OCI-LY3 (cell line): ENCODE results near the gene OXCT1.

ENCODE experiments used
- H2AFZ ChIP-seq: fragments of 200-600, 300-600 bp; shearing (Covaris generic); 2 replicates; pipeline ENCODE4 v1.6.0; 2014; ENCODE audit warnings: antibody characterized with exemption, low read depth, low read length
- H3K27ac ChIP-seq: fragments of 200-600, 300-600 bp; sonication (generic); 2 replicates; pipeline ENCODE4 v1.5.1; 2014; ENCODE audit warnings: mild to moderate bottlenecking, low read length, moderate library complexity, mixed read lengths
- H3K27me3 ChIP-seq: fragments of 200-600, 300-600 bp; sonication (generic); 2 replicates; pipeline ENCODE4 v1.6.1; 2014; ENCODE audit warnings: low read depth, low read length, mixed read lengths
- H3K36me3 ChIP-seq: fragments of 200-600, 300-600 bp; sonication (generic); replicated peaks from 2 replicates; pipeline ENCODE3; 2014; ENCODE audit warnings: low read depth, low read length, mixed read lengths
- H3K4me1 ChIP-seq: fragments of 300-600, 200-600 bp; sonication (generic); 2 replicates; pipeline ENCODE4 v1.6.1; 2014; ENCODE audit warnings: low read length, mixed read lengths
- H3K4me2 ChIP-seq: fragments of 200-600, 300-600 bp; sonication (generic); 2 replicates; pipeline ENCODE4 v1.6.1; 2014; ENCODE audit warnings: low read length, mixed read lengths
- H3K4me3 ChIP-seq: fragments of 300-600, 200-600 bp; sonication (generic); 2 replicates; pipeline ENCODE4 v1.5.1; 2014; ENCODE audit warnings: antibody characterized with exemption, mild to moderate bottlenecking, low read length, moderate library complexity
- H3K79me2 ChIP-seq: fragments of 300-600, 200-600 bp; shearing (Covaris generic); 2 replicates; pipeline ENCODE4 v1.6.1; 2014; ENCODE audit warnings: mild to moderate bottlenecking, low read length, mixed read lengths
- H3K9ac ChIP-seq: fragments of 300-600, 200-600 bp; shearing (Covaris generic); 2 replicates; pipeline ENCODE4 v1.6.0; 2014; ENCODE audit warnings: mild to moderate bottlenecking, low read length, moderate library complexity
- H3K9me3 ChIP-seq: fragments of 200-600, 300-600 bp; shearing (Covaris generic); 2 replicates; pipeline ENCODE4 v1.6.1; 2014; ENCODE audit warnings: low read length, mixed read lengths; ENCODE audit not compliant: insufficient read depth
- H4K20me1 ChIP-seq: fragments of 200-600, 300-600 bp; sonication (generic); 2 replicates; pipeline ENCODE4 v1.6.1; 2016; ENCODE audit warnings: low read length, mixed read lengths; ENCODE audit not compliant: insufficient read depth
- EZH2phosphoT487 ChIP-seq: fragments of 200-600 bp; shearing (Covaris generic); IDR thresholded peaks from 2 replicates; pipeline ENCODE4 v1.6.1; 2018; ENCODE audit warnings: antibody characterized with exemption, mixed run types, low read depth
- TF ChIP-seq, protein P1 (sequence below): fragments of 200-600, 300-600 bp; sonication (generic); IDR thresholded peaks from 2 replicates; pipeline ENCODE4 v1.5.1; 2014; ENCODE audit warnings: antibody characterized with exemption, low read length, low read depth

OXCT1 gene

DNA sequence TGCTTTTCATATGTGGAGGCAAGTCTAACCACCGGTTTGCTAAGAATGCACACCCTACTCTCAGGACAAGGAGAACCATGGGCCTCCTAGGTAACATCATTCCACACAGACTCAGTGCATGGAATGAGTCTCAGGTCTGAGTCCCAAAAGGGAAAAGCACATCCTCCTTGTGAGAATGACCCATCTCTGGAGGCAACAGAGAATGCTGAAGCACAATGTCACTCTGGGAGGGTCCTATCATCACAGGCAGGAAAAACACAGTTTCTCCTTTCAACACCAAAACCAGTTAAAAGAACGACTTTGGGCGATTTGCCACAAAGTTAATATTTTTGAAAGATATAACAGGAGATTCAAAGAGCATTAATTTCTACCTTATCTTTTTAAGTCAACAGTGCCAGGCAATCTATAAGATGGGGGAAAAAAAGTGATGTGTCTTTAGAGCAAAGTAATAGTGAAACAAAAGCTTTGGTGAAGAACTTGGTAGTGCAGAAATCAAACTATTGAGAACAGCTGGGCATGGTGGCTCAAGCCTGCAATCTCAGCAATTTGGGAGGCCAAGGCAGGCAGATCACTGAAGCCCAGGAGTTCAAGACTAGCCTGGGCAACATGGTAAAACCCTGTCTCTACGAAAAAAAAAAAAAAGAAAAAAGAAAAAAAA is 97.3 kb downstream of the OXCT1 start:
- H4K20me1 ChIP-seq = no peaks in the 10 kb centered on the region
- H3K9me3 ChIP-seq = no peaks in the 10 kb centered on the region
- H2AFZ ChIP-seq = no peak overlapping the region
- TF ChIP-seq EZH2phosphoT487 = no peak
- TF ChIP-seq, protein P1, sequence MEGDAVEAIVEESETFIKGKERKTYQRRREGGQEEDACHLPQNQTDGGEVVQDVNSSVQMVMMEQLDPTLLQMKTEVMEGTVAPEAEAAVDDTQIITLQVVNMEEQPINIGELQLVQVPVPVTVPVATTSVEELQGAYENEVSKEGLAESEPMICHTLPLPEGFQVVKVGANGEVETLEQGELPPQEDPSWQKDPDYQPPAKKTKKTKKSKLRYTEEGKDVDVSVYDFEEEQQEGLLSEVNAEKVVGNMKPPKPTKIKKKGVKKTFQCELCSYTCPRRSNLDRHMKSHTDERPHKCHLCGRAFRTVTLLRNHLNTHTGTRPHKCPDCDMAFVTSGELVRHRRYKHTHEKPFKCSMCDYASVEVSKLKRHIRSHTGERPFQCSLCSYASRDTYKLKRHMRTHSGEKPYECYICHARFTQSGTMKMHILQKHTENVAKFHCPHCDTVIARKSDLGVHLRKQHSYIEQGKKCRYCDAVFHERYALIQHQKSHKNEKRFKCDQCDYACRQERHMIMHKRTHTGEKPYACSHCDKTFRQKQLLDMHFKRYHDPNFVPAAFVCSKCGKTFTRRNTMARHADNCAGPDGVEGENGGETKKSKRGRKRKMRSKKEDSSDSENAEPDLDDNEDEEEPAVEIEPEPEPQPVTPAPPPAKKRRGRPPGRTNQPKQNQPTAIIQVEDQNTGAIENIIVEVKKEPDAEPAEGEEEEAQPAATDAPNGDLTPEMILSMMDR = no peak
- H3K36me3 ChIP-seq = no peaks in the 10 kb centered on the region
- no peak overlapping the region for H3K9ac ChIP-seq
- H3K27me3 ChIP-seq = no peaks in the 10 kb centered on the region
- no peak overlapping the region for H3K4me3 ChIP-seq
- H3K27ac ChIP-seq = no peak overlapping the region
- H3K79me2 ChIP-seq = no peaks in the 10 kb centered on the region
- H3K4me1 ChIP-seq = peaks cover 7% of the 10 kb centered on the region; the same call in 1 of the 2 replicates
- H3K4me2 ChIP-seq = no peak overlapping the region

DNA sequence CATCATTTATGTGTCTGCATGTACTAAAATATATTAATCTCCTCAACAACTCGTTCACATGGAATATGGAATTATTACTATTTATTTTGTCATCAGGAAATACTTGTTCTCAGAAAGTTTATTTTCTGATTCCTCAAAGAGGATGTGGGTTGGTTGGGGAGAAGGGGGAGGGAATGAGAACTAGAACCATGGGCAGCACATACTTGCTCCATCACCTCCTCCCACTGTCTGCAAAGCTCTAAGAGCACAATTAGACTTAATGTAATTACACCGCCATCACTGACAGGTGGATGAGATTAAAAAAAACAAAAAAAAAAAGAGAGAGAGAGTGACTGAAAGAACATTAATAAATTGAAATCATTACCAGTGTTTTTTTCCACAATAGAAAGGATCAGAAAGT is 98.2 kb downstream of the OXCT1 start:
- H3K27ac ChIP-seq = no peak overlapping the region
- no peak overlapping the region for H3K4me2 ChIP-seq
- H3K4me3 ChIP-seq = no peak overlapping the region
- no peaks in the 10 kb centered on the region for H4K20me1 ChIP-seq
- peaks cover 7% of the 10 kb centered on the region; the same call in 1 of the 2 replicates for H3K4me1 ChIP-seq
- no peaks in the 10 kb centered on the region for H3K9me3 ChIP-seq
- no peaks in the 10 kb centered on the region for H3K27me3 ChIP-seq
- H3K36me3 ChIP-seq = no peaks in the 10 kb centered on the region
- no peak overlapping the region for H3K9ac ChIP-seq
- TF ChIP-seq, protein P1 = no peak
- no peak for TF ChIP-seq EZH2phosphoT487
- H3K79me2 ChIP-seq = no peaks in the 10 kb centered on the region
- no peak overlapping the region for H2AFZ ChIP-seq

DNA sequence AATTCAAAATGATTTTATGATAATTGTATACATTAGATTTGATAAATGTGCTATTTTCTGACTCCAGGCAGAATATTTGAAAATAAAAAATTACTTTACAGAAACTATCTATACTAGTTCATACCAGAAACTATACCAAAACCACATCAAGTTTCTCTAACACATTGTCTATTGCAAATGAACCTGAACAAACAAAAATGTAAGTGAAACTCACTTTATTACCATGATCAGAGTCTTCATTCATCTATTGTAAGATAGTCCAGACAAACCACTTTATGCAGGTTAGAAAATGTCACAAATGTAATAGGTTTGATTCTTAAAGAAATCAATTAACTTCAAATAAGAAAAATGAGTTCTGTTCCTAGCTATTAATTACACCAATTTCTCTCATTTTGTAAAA is 99.4 kb downstream of the OXCT1 start:
- H3K79me2 ChIP-seq = no peaks in the 10 kb centered on the region
- peaks cover 7% of the 10 kb centered on the region; the same call in 1 of the 2 replicates for H3K4me1 ChIP-seq
- H3K9me3 ChIP-seq = no peaks in the 10 kb centered on the region
- H2AFZ ChIP-seq = no peak overlapping the region
- no peak overlapping the region for H3K4me3 ChIP-seq
- H3K36me3 ChIP-seq = no peaks in the 10 kb centered on the region
- H3K27me3 ChIP-seq = no peaks in the 10 kb centered on the region
- H3K4me2 ChIP-seq = no peak overlapping the region
- H3K9ac ChIP-seq = no peak overlapping the region
- no peak overlapping the region for H3K27ac ChIP-seq
- TF ChIP-seq, protein P1 = no peak
- no peak for TF ChIP-seq EZH2phosphoT487
- H4K20me1 ChIP-seq = no peaks in the 10 kb centered on the region

DNA sequence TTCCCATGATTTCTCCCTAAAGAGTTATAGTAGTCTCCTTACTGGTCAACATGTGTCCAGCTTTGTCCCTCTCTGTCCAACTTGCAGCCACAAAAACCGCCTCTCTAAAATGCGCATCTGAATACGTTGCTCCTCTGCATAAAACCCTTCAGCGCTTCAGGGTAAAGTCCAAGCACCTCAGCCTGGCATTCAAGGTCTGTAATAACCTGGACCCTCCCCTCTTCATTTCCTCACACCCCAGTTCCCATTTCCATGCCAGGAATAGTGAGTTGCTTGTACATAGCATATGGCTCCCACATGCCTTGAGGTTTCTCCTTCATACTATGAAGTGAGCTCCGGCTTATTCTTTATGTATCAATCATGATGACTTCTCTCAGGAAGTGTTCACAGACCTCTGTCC is 101.5 kb downstream of the OXCT1 start:
- no peak overlapping the region for H3K4me2 ChIP-seq
- H3K9me3 ChIP-seq = no peaks in the 10 kb centered on the region
- H3K36me3 ChIP-seq = no peaks in the 10 kb centered on the region
- no peak overlapping the region for H3K9ac ChIP-seq
- peaks cover 7% of the 10 kb centered on the region; the same call in 1 of the 2 replicates for H3K4me1 ChIP-seq
- H4K20me1 ChIP-seq = no peaks in the 10 kb centered on the region
- H3K79me2 ChIP-seq = no peaks in the 10 kb centered on the region
- H3K27me3 ChIP-seq = no peaks in the 10 kb centered on the region
- no peak overlapping the region for H2AFZ ChIP-seq
- TF ChIP-seq, protein P1 = no peak
- TF ChIP-seq EZH2phosphoT487 = no peak
- no peak overlapping the region for H3K27ac ChIP-seq
- no peak overlapping the region for H3K4me3 ChIP-seq
